HepG2 (cell line): Measurements from ENCODE around the gene PRR22. TPM values are rescaled to one million over a fixed set of nuclear protein-coding genes. Genes with fewer than 3 reads are reported as not detected.

ENCODE experiments used
- ATF3 ChIP-seq: sonication (generic); formaldehyde crosslinking; IDR thresholded peaks from 2 replicates; pipeline ENCODE4 v1.4.0; 2020; ENCODE audit warnings: missing genetic modification reagents
- CSRNP1 ChIP-seq: sonication (generic); formaldehyde crosslinking; IDR thresholded peaks from 2 replicates; pipeline ENCODE4 v1.8.1; 2023; ENCODE audit warnings: mild to moderate bottlenecking, missing genetic modification reagents
- FIP1L1 ChIP-seq: fragments of 200-400 bp; formaldehyde crosslinking; IDR thresholded peaks from 2 replicates; pipeline ENCODE4 v1.6.1; 2018; ENCODE audit warnings: low read depth, mild to moderate bottlenecking, low read length, moderate library complexity, borderline replicate concordance; ENCODE audit not compliant: insufficient read depth
- HMG20B ChIP-seq: conservative IDR thresholded peaks from 2 replicates; pipeline ENCODE4 v1.6.1; 2016; ENCODE audit warnings: missing genetic modification reagents, missing compliant biosample characterization
- HOXA5 ChIP-seq: sonication (generic); formaldehyde crosslinking; IDR thresholded peaks from 2 replicates; pipeline ENCODE4 v1.4.0; 2020; ENCODE audit warnings: missing genetic modification reagents
- MEIS1 ChIP-seq: sonication (generic); formaldehyde crosslinking; IDR thresholded peaks from 2 replicates; pipeline ENCODE4 v1.9.0; 2021; ENCODE audit warnings: mild to moderate bottlenecking, missing genetic modification reagents, moderate library complexity, borderline replicate concordance
- NBN ChIP-seq: fragments of 450-650 bp; conservative IDR thresholded peaks from 2 replicates; pipeline ENCODE4 v1.6.1; 2017
- NCOR1 ChIP-seq: fragments of 200-600 bp; sonication (generic); IDR thresholded peaks from 2 replicates; pipeline ENCODE4 v1.7.0; 2017; ENCODE audit warnings: antibody characterized with exemption, low read length, borderline replicate concordance
- NFE2L1 ChIP-seq: sonication (generic); formaldehyde crosslinking; IDR thresholded peaks from 2 replicates; pipeline ENCODE4 v1.4.0; 2020; ENCODE audit warnings: missing genetic modification reagents, mild to moderate bottlenecking, borderline replicate concordance
- PAF1 ChIP-seq: IDR thresholded peaks from 2 replicates; pipeline ENCODE4 v1.6.1; 2016; ENCODE audit warnings: missing genetic modification reagents, missing compliant biosample characterization
- REL ChIP-seq: sonication (generic); formaldehyde crosslinking; conservative IDR thresholded peaks from 2 replicates; pipeline ENCODE4 v1.8.0; 2022; ENCODE audit warnings: mild to moderate bottlenecking, missing genetic modification reagents, moderate library complexity
- SPEN ChIP-seq: sonication (generic); formaldehyde crosslinking; IDR thresholded peaks from 2 replicates; pipeline ENCODE4 v1.5.1; 2020; ENCODE audit warnings: low read depth, mild to moderate bottlenecking, missing genetic modification reagents
- TBP ChIP-seq: sonication (generic); formaldehyde crosslinking; IDR thresholded peaks from 2 replicates; pipeline ENCODE4 v1.5.0; 2020; ENCODE audit warnings: missing genetic modification reagents
- TOE1 ChIP-seq: sonication (generic); formaldehyde crosslinking; IDR thresholded peaks from 2 replicates; pipeline ENCODE4 v1.4.0; 2020; ENCODE audit warnings: mild to moderate bottlenecking, missing genetic modification reagents
- ZFP62 ChIP-seq: sonication (generic); formaldehyde crosslinking; IDR thresholded peaks from 2 replicates; pipeline ENCODE4 v1.4.0; 2020; ENCODE audit warnings: missing genetic modification reagents
- ZNF281 ChIP-seq: sonication (generic); formaldehyde crosslinking; IDR thresholded peaks from 2 replicates; pipeline ENCODE4 v1.4.0; 2020; ENCODE audit warnings: missing genetic modification reagents, borderline replicate concordance
- ZNF460 ChIP-seq: sonication (generic); formaldehyde crosslinking; IDR thresholded peaks from 2 replicates; pipeline ENCODE4 v1.5.1; 2020; ENCODE audit warnings: missing genetic modification reagents, mild to moderate bottlenecking, borderline replicate concordance
- ZNF670 ChIP-seq: sonication (generic); formaldehyde crosslinking; IDR thresholded peaks from 2 replicates; pipeline ENCODE4 v1.8.0; 2022; ENCODE audit warnings: mild to moderate bottlenecking, missing genetic modification reagents, borderline replicate concordance
- ZNF891 ChIP-seq: sonication (generic); formaldehyde crosslinking; IDR thresholded peaks from 2 replicates; pipeline ENCODE4 v1.5.0; 2020; ENCODE audit warnings: mild to moderate bottlenecking, missing genetic modification reagents
- ZSCAN5A ChIP-seq: sonication (generic); formaldehyde crosslinking; IDR thresholded peaks from 2 replicates; pipeline ENCODE4 v1.8.0; 2022; ENCODE audit warnings: mild to moderate bottlenecking, missing genetic modification reagents, borderline replicate concordance
- ZZZ3 ChIP-seq: sonication (generic); formaldehyde crosslinking; IDR thresholded peaks from 2 replicates; pipeline ENCODE4 v1.4.0; 2020; ENCODE audit warnings: missing genetic modification reagents, mild to moderate bottlenecking, borderline replicate concordance
- polyA plus RNA-seq, 8 experiments: library from polyadenylated mRNA; depleted of rRNA in 3 of 8; stranded (reverse) in 7 of 8; unstranded in 1 of 8; fragments of >200 nt; fragmentation: Illumina TruSeq in 4 of 8; extraction: Trizol in 4 of 8; gene quantifications; 2 replicates each; pipeline versions ENCODE4 v1.2.1 to v1.2.3, GENCODE V29; 2011 to 2016; ENCODE audit warnings: low read depth in 4 of 8, missing spikeins in 1 of 8, mixed read lengths in 1 of 8; ENCODE audit not compliant: insufficient read depth in 1 of 8
- total RNA-seq, 5 experiments: library from RNA; depleted of rRNA; stranded (reverse); fragments of >200 nt; fragmentation: Illumina TruSeq; extraction: Trizol; gene quantifications; 2 replicates each; pipeline ENCODE4 v1.2.3, GENCODE V29; 2016; ENCODE audit warnings: low read depth in 1 of 5

PRR22 gene
- total and polyA plus RNA-seq, 2 of the 13 experiments (the other 11 are each of a cell fraction or from before 2014, with no cell fraction given), result 0.84 to 2.3 TPM

GRCh38 chr19:5822181-5822844, 37.8 kb upstream of the PRR22 start (continued):
- TF ChIP-seq REL, result no peak
- TF ChIP-seq ZSCAN5A (CRISPR knock-in tag), result no peak
- TF ChIP-seq PAF1 (CRISPR knock-in tag), result no peak
- TF ChIP-seq NCOR1, result no peak
- no peak for TF ChIP-seq ZFP62
- peak; percentile 22; the same call in 1 of the 2 replicates for TF ChIP-seq SPEN (CRISPR knock-in tag)
- TF ChIP-seq MEIS1, result no peak
- TF ChIP-seq CSRNP1 (CRISPR knock-in tag), result no peak
- TF ChIP-seq ZNF670 (CRISPR knock-in tag), result no peak
- no peak for TF ChIP-seq TBP (CRISPR knock-in tag)
- TF ChIP-seq ZNF891 (CRISPR knock-in tag), result 0 out of 2 replicates have a peak, but pooled peaks have one; percentile 19
- TF ChIP-seq FIP1L1, result no peak
- no peak for TF ChIP-seq HMG20B (CRISPR knock-in tag)
- no peak for TF ChIP-seq TOE1
- TF ChIP-seq ZNF281, result no peak
- TF ChIP-seq ZNF460, result no peak; the same call in 1 of the 2 replicates
- TF ChIP-seq NBN, result no peak
- TF ChIP-seq NFE2L1 (CRISPR knock-in tag), result no peak
- no peak for TF ChIP-seq HOXA5
- no peak for TF ChIP-seq ATF3 (CRISPR knock-in tag)
- TF ChIP-seq ZZZ3 (CRISPR knock-in tag), result no peak
